SK-N-SH (cell line): Measurements from ENCODE around the gene ASCC2. TPM values are rescaled to one million over a fixed set of nuclear protein-coding genes. Genes with fewer than 3 reads are reported as not detected.

Experiments
- CTCF ChIA-PET: fragments of 300-600, 350-600 bp; formaldehyde crosslinking; extraction: SDS; loops from one replicate; lab custom pipeline; 2021; lab: Yijun Ruan, JAX
- POLR2A ChIA-PET: fragments of 350-600 bp; sonication (Branson Sonifier 250); formaldehyde crosslinking; extraction: SDS; loops from one replicate; lab custom pipeline; 2020; ENCODE audit warnings: antibody characterized with exemption, inconsistent platforms; lab: Yijun Ruan, JAX
- DNase-seq: peaks from one replicate; pipeline ENCODE4 v3.0.0; 2012
- H2AFZ ChIP-seq: fragments of 200-600 bp; sonication (generic); 2 replicates; pipeline ENCODE4 v1.8.1; 2016; ENCODE audit warnings: antibody characterized with exemption, mild to moderate bottlenecking, low read depth
- H3F3A ChIP-seq: fragments of 200-600 bp; sonication (generic); replicated peaks from 2 replicates; pipeline ENCODE3; 2016; ENCODE audit warnings: antibody characterized with exemption, mild to moderate bottlenecking; ENCODE audit not compliant: insufficient read depth
- H3K27ac ChIP-seq, 2 experiments: fragments of 200-500 bp in 1 of 2; fragments of 200-600 bp in 1 of 2; sonication (Bioruptor generic) in 1 of 2; sonication (generic), shearing (Covaris generic) in 1 of 2; 2 replicates each; pipeline versions ENCODE4 v1.5.1 to v1.6.1; 2014 to 2016; ENCODE audit warnings: low read depth in 2 of 2, inconsistent platforms in 1 of 2, low read length in 1 of 2, mild to moderate bottlenecking in 1 of 2, mixed read lengths in 1 of 2
- H3K27me3 ChIP-seq: fragments of 200-600 bp; sonication (generic), shearing (Covaris generic); 2 replicates; pipeline ENCODE4 v1.6.1; 2016; ENCODE audit warnings: mixed run types; ENCODE audit not compliant: insufficient read depth
- H3K36me3 ChIP-seq, 2 experiments: fragments of 200-500 bp in 1 of 2; fragments of 200-600 bp in 1 of 2; sonication (Bioruptor generic) in 1 of 2; sonication (generic) in 1 of 2; replicated peaks in 1 of 2; 2 replicates each; pipeline versions ENCODE3 to v1.5.1; 2014 to 2016; ENCODE audit warnings: low read length in 1 of 2, mild to moderate bottlenecking in 1 of 2; ENCODE audit not compliant: insufficient read depth in 2 of 2, control insufficient read depth in 1 of 2
- H3K4me1 ChIP-seq, 2 experiments: fragments of 200-500 bp in 1 of 2; fragments of 200-600 bp in 1 of 2; sonication (Bioruptor generic) in 1 of 2; sonication (generic), shearing (Covaris generic) in 1 of 2; 2 replicates each; pipeline versions ENCODE4 v1.5.1 to v1.6.1; 2014 to 2016; ENCODE audit warnings: low read depth in 1 of 2, low read length in 1 of 2, mixed run types in 1 of 2; ENCODE audit not compliant: insufficient read depth in 2 of 2, control insufficient read depth in 1 of 2
- H3K4me2 ChIP-seq: fragments of 200-600 bp; sonication (generic), shearing (Covaris generic); 2 replicates; pipeline ENCODE4 v1.6.1; 2017; ENCODE audit warnings: mixed run types
- H3K4me3 ChIP-seq, 2 experiments: fragments of 200-500 bp in 1 of 2; fragments of 200-600 bp in 1 of 2; sonication (Bioruptor generic) in 1 of 2; sonication (generic), shearing (Covaris generic) in 1 of 2; 2 replicates each; pipeline versions ENCODE4 v1.5.1 to v1.8.1; 2014 to 2016; ENCODE audit warnings: low read depth in 2 of 2, inconsistent platforms in 1 of 2, low read length in 1 of 2, mild to moderate bottlenecking in 1 of 2, mixed read lengths in 1 of 2, moderate library complexity in 1 of 2
- H3K79me2 ChIP-seq: fragments of 200-600 bp; sonication (generic); 2 replicates; pipeline ENCODE4 v1.8.1; 2017; ENCODE audit warnings: mild to moderate bottlenecking; ENCODE audit not compliant: insufficient read depth
- H3K9ac ChIP-seq: fragments of 200-600 bp; sonication (generic); 2 replicates; pipeline ENCODE4 v1.6.1; 2017; ENCODE audit warnings: mixed run types
- H3K9me2 ChIP-seq: fragments of 200-600 bp; sonication (generic); 2 replicates; pipeline ENCODE4 v1.6.1; 2017; ENCODE audit warnings: mixed run types
- H3K9me3 ChIP-seq: fragments of 200-600 bp; sonication (generic); 2 replicates; pipeline ENCODE4 v1.6.1; 2017; ENCODE audit warnings: mixed run types, mild to moderate bottlenecking, moderate library complexity
- H4K20me1 ChIP-seq: fragments of 200-600 bp; sonication (generic); 2 replicates; pipeline ENCODE4 v1.6.1; 2017; ENCODE audit warnings: mild to moderate bottlenecking, mixed run types; ENCODE audit not compliant: insufficient read depth
- ELF1 ChIP-seq: IDR thresholded peaks from 2 replicates; pipeline ENCODE4 v1.4.0; 2012
- EP300 ChIP-seq, 2 experiments: IDR thresholded peaks; 2 replicates each; pipeline versions ENCODE4 v1.4.0 to v1.6.1; 2012; ENCODE audit warnings: borderline replicate concordance in 1 of 2, low read depth in 1 of 2, low read length in 1 of 2
- FOSL2 ChIP-seq: IDR thresholded peaks from 2 replicates; pipeline ENCODE4 v1.4.0; 2012; ENCODE audit warnings: low read depth, mild to moderate bottlenecking, moderate library complexity, borderline replicate concordance
- FOXJ3 ChIP-seq: sonication (generic); formaldehyde crosslinking; IDR thresholded peaks from 2 replicates; pipeline ENCODE4 v1.5.1; 2020; ENCODE audit warnings: mild to moderate bottlenecking, missing genetic modification reagents
- FOXM1 ChIP-seq: IDR thresholded peaks from 2 replicates; pipeline ENCODE4 v1.4.0; 2012; ENCODE audit warnings: low read depth, mild to moderate bottlenecking
- GABPA ChIP-seq: IDR thresholded peaks from 2 replicates; pipeline ENCODE4 v1.4.0; 2012; ENCODE audit warnings: low read depth, mild to moderate bottlenecking
- JUND ChIP-seq: IDR thresholded peaks from 2 replicates; pipeline ENCODE4 v1.4.0; 2012
- MAX ChIP-seq: IDR thresholded peaks from 2 replicates; pipeline ENCODE4 v1.4.0; 2012; ENCODE audit warnings: low read depth
- MEF2A ChIP-seq: IDR thresholded peaks from 2 replicates; pipeline ENCODE4 v1.4.0; 2012; ENCODE audit warnings: low read depth, borderline replicate concordance
- NFIC ChIP-seq: IDR thresholded peaks from 2 replicates; pipeline ENCODE4 v1.4.0; 2012; ENCODE audit warnings: borderline replicate concordance
- NRF1 ChIP-seq: IDR thresholded peaks from 2 replicates; pipeline ENCODE4 v1.6.1; 2012; ENCODE audit warnings: low read depth, mild to moderate bottlenecking, low read length
- RAD21 ChIP-seq: IDR thresholded peaks from 2 replicates; pipeline ENCODE4 v1.6.1; 2012; ENCODE audit warnings: mild to moderate bottlenecking, low read length
- RCOR1 ChIP-seq: fragments of 150-350 bp; IDR thresholded peaks from 2 replicates; pipeline ENCODE4 v1.6.1; 2017; ENCODE audit warnings: antibody characterized with exemption, low read length
- REST ChIP-seq: IDR thresholded peaks from 2 replicates; pipeline ENCODE4 v1.6.1; 2012; ENCODE audit warnings: mild to moderate bottlenecking, low read depth, low read length, moderate library complexity
- RFX5 ChIP-seq: IDR thresholded peaks from 2 replicates; pipeline ENCODE4 v1.6.1; 2012; ENCODE audit warnings: mild to moderate bottlenecking, improper control_type of control experiment, low read length
- RXRA ChIP-seq: IDR thresholded peaks from 2 replicates; pipeline ENCODE4 v1.4.0; 2012; ENCODE audit warnings: low read depth, mild to moderate bottlenecking, borderline replicate concordance
- SIN3A ChIP-seq: IDR thresholded peaks from 2 replicates; pipeline ENCODE4 v1.6.1; 2012; ENCODE audit warnings: low read depth, mild to moderate bottlenecking, low read length, moderate library complexity, borderline replicate concordance
- SMC3 ChIP-seq: IDR thresholded peaks from 2 replicates; pipeline ENCODE4 v1.6.1; 2012; ENCODE audit warnings: low read depth, low read length, improper control_type of control experiment
- TAF1 ChIP-seq: IDR thresholded peaks from 2 replicates; pipeline ENCODE4 v1.6.1; 2012; ENCODE audit warnings: low read depth, mild to moderate bottlenecking, low read length, moderate library complexity, borderline replicate concordance
- TCF12 ChIP-seq: IDR thresholded peaks from 2 replicates; pipeline ENCODE4 v1.4.0; 2012
- TEAD4 ChIP-seq: IDR thresholded peaks from 2 replicates; pipeline ENCODE4 v1.4.0; 2012; ENCODE audit warnings: mild to moderate bottlenecking, borderline replicate concordance; ENCODE audit not compliant: insufficient read depth
- USF1 ChIP-seq: IDR thresholded peaks from 2 replicates; pipeline ENCODE4 v1.4.0; 2012; ENCODE audit warnings: low read depth, borderline replicate concordance
- YY1 ChIP-seq: IDR thresholded peaks from 2 replicates; pipeline ENCODE4 v1.4.0; 2012; ENCODE audit warnings: low read depth, mild to moderate bottlenecking
- ZBTB33 ChIP-seq: IDR thresholded peaks from 2 replicates; pipeline ENCODE4 v1.4.0; 2012; ENCODE audit warnings: low read depth, borderline replicate concordance
- WGBS: methylation state at CpG from one replicate; pipeline ENCODE4 v1.1.6; 2017; ENCODE audit warnings: low lambda C conversion rate; 5-methylcytosine and 5-hydroxymethylcytosine counted together
- polyA plus RNA-seq, 3 experiments: library from polyadenylated mRNA; depleted of rRNA; stranded (reverse); fragments of >200 nt; gene quantifications; 2 replicates each; pipeline ENCODE4 v1.2.3, GENCODE V29; 2012
- TF ChIP-seq, protein P1 (sequence below): IDR thresholded peaks from 2 replicates; pipeline ENCODE4; 2012

Gene ASCC2
- polyA plus RNA-seq, 1 of the 3 experiments (the other 2 are of a cell fraction): 82.0 TPM

GRCh38 chr22:29799217-29799680 lies 38.8 kb downstream of the ASCC2 start:
- peak; percentile 71 for DNase-seq
- POLR2A ChIA-PET: interaction anchor here (1.1 kb wide), 1 partner anchor 110 kb away, joined by 3 read pairs; no protein-coding TSS in a partner anchor
- H3K4me2 ChIP-seq: peak overlapping the region; percentile 72
- H3K36me3 ChIP-seq: peaks cover 38 to 50% of the 10 kb centered on the region in 2 experiments
- no peaks in the 10 kb centered on the region for H3F3A ChIP-seq
- no peaks in the 10 kb centered on the region for H4K20me1 ChIP-seq
- H3K27me3 ChIP-seq: no peaks in the 10 kb centered on the region
- CTCF ChIA-PET: interaction anchor here (4.0 kb wide), 1 partner anchor 206 kb away, joined by 14 read pairs; no protein-coding TSS in a partner anchor
- H2AFZ ChIP-seq: peak overlapping the region; percentile 59; the same call in 1 of the 2 replicates
- 14% methylated on average over 7 of the region's 8 CpGs for WGBS
- peak overlapping the region; percentile 6 to 44; a peak in 2 of 4 replicates for H3K4me3 ChIP-seq
- H3K4me1 ChIP-seq: peaks cover 17 to 32% of the 10 kb centered on the region in 2 experiments
- H3K9ac ChIP-seq: peak overlapping the region; percentile 61
- H3K9me3 ChIP-seq: no peaks in the 10 kb centered on the region
- no peaks in the 10 kb centered on the region for H3K9me2 ChIP-seq
- TF ChIP-seq FOSL2 (peak; percentile 75; the same call in 1 of the 2 replicates), FOXJ3 (CRISPR knock-in tag) (no peak), FOXM1 (0 out of 2 replicates have a peak, but pooled peaks have one; percentile 57), TAF1 (no peak), ELF1 (peak; percentile 61; the same call in 1 of the 2 replicates), YY1 (peak; percentile 43; the same call in 1 of the 2 replicates), RFX5 (no peak), NRF1 (peak; percentile 53), EP300 (IDR thresholded peaks at IDR 0.05; ENCODE audit: borderline replicate concordance in 1 of 2, low read depth in 1 of 2, low read length in 1 of 2) (peak in 1 of 2 experiments; percentile 75; a peak in 1 of 4 replicates), RAD21 (no peak; the same call in 1 of the 2 replicates), NFIC (peak; percentile 93), SIN3A (peak; percentile 84), ZBTB33 (no peak), JUND (peak; percentile 80), RXRA (peak; percentile 69; the same call in 1 of the 2 replicates), USF1 (peak; percentile 65; the same call in 1 of the 2 replicates), GABPA (peak; percentile 66), REST (peak; percentile 54; the same call in 1 of the 2 replicates), MEF2A (no peak), TCF12 (peak; percentile 84), TEAD4 (peak; percentile 64; the same call in 1 of the 2 replicates), MAX (peak; percentile 67; the same call in 1 of the 2 replicates), SMC3 (peak; percentile 18; the same call in 1 of the 2 replicates), RCOR1 (peak; percentile 24; the same call in 1 of the 2 replicates)
- TF ChIP-seq, protein P1, sequence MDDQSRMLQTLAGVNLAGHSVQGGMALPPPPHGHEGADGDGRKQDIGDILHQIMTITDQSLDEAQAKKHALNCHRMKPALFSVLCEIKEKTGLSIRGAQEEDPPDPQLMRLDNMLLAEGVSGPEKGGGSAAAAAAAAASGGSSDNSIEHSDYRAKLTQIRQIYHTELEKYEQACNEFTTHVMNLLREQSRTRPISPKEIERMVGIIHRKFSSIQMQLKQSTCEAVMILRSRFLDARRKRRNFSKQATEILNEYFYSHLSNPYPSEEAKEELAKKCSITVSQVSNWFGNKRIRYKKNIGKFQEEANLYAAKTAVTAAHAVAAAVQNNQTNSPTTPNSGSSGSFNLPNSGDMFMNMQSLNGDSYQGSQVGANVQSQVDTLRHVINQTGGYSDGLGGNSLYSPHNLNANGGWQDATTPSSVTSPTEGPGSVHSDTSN: 0 out of 2 replicates have a peak, but pooled peaks have one; percentile 14
- H3K79me2 ChIP-seq: peaks cover 14% of the 10 kb centered on the region; the same call in 1 of the 2 replicates
- H3K27ac ChIP-seq: peak overlapping the region; percentile 83 to 89
